Epithelial cell of alveolus of lung (primary cell): Measurements from ENCODE around the gene TMPRSS11B. TPM values are rescaled to one million over a fixed set of nuclear protein-coding genes. Genes with fewer than 3 reads are reported as not detected.

ENCODE experiments used
- total RNA-seq: library from RNA; depleted of rRNA; stranded (reverse); fragments of >200 nt; gene quantifications from 2 replicates; pipeline ENCODE4 v1.2.1, GENCODE V29; 2015

Gene TMPRSS11B
- total RNA-seq: not detected in 2 replicates

GRCh38 chr4:68245594-68245993, at the start of gene TMPRSS11B:
TSS of gene TMPRSS11B (minus strand) at chr4:68245694. CDS start at chr4:68245558, 136 bp downstream.

Other genes starting within 250 kb of the TMPRSS11B start
- gene TMPRSS11F, start 115.8 kb downstream of the TMPRSS11B start, total RNA-seq: not detected in 2 replicates
- gene YTHDC1, start 104.4 kb upstream of the TMPRSS11B start, total RNA-seq: 20.8 and 49.0 TPM in 2 replicates
- gene TMPRSS11E, start 201.8 kb upstream of the TMPRSS11B start, total RNA-seq: not detected in 2 replicates